ENCODE measurements around the gene ANKRD6.

Gene ANKRD6

GRCh38 chr6:89495961-89496535 is 63.1 kb downstream of the ANKRD6 start:
- no peak overlapping the region for H3K4me3 ChIP-seq (ENCODE audit: low read length)
- no peak for DNase-seq (ENCODE audit: low read depth, low spot score)

- H3K4me3 ChIP-seq (ENCODE audit: low read length), result no peak overlapping the region
- DNase-seq (ENCODE audit: low read depth, low spot score), result no peak
These were observed 67.7 kb downstream of the ANKRD6 start for GRCh38 chr6:89500611-89501010.

- DNase-seq (ENCODE audit: low read depth, low spot score), result no peak
- no peak overlapping the region for H3K4me3 ChIP-seq (ENCODE audit: low read length)
These were observed 68.3 kb downstream of the ANKRD6 start for GRCh38 chr6:89501222-89501621.

- no peak for DNase-seq (ENCODE audit: low read depth, low spot score)
- H3K4me3 ChIP-seq (ENCODE audit: low read length), result no peak overlapping the region
These were observed 68.8 kb downstream of the ANKRD6 start for GRCh38 chr6:89501753-89502152.

- DNase-seq (ENCODE audit: low read depth, low spot score), result no peak
- no peak overlapping the region for H3K4me3 ChIP-seq (ENCODE audit: low read length)
These were observed 70.7 kb downstream of the ANKRD6 start for GRCh38 chr6:89503641-89504040.

GRCh38 chr6:89505847-89506246 is 72.9 kb downstream of the ANKRD6 start:
- H3K4me3 ChIP-seq (ENCODE audit: low read length), result no peak overlapping the region
- no peak for DNase-seq (ENCODE audit: low read depth, low spot score)

GRCh38 chr6:89506716-89507617 is 74.0 kb downstream of the ANKRD6 start:
- H3K4me3 ChIP-seq (ENCODE audit: low read length), result no peak overlapping the region
- no peak for DNase-seq (ENCODE audit: low read depth, low spot score)

GRCh38 chr6:89508755-89509563 is 76.0 kb downstream of the ANKRD6 start:
- no peak for DNase-seq (ENCODE audit: low read depth, low spot score)
- H3K4me3 ChIP-seq (ENCODE audit: low read length), result no peak overlapping the region

GRCh38 chr6:89509777-89510281 is 76.9 kb downstream of the ANKRD6 start:
- H3K4me3 ChIP-seq (ENCODE audit: low read length), result no peak overlapping the region
- no peak for DNase-seq (ENCODE audit: low read depth, low spot score)

- no peak for DNase-seq (ENCODE audit: low read depth, low spot score)
- no peak overlapping the region for H3K4me3 ChIP-seq (ENCODE audit: low read length)
These were observed 77.4 kb downstream of the ANKRD6 start for GRCh38 chr6:89510393-89510792.

GRCh38 chr6:89518352-89519055 is 85.6 kb downstream of the ANKRD6 start:
- no peak overlapping the region for H3K4me3 ChIP-seq (ENCODE audit: low read length)
- no peak for DNase-seq (ENCODE audit: low read depth, low spot score)

- no peak overlapping the region for H3K4me3 ChIP-seq (ENCODE audit: low read length)
- DNase-seq (ENCODE audit: low read depth, low spot score), result no peak
These were observed 87.8 kb downstream of the ANKRD6 start for GRCh38 chr6:89520736-89521135.

- DNase-seq (ENCODE audit: low read depth, low spot score), result no peak
- no peak overlapping the region for H3K4me3 ChIP-seq (ENCODE audit: low read length)
These were observed 89.8 kb downstream of the ANKRD6 start for GRCh38 chr6:89522778-89523177.

GRCh38 chr6:89525786-89526562 is 93.0 kb downstream of the ANKRD6 start:
- no peak overlapping the region for H3K4me3 ChIP-seq (ENCODE audit: low read length)
- no peak for DNase-seq (ENCODE audit: low read depth, low spot score)

- DNase-seq (ENCODE audit: low read depth, low spot score), result no peak
- H3K4me3 ChIP-seq (ENCODE audit: low read length), result no peak overlapping the region
These were observed 93.6 kb downstream of the ANKRD6 start for GRCh38 chr6:89526563-89526869.

GRCh38 chr6:89527634-89528033 is 94.7 kb downstream of the ANKRD6 start:
- DNase-seq (ENCODE audit: low read depth, low spot score), result no peak
- no peak overlapping the region for H3K4me3 ChIP-seq (ENCODE audit: low read length)

GRCh38 chr6:89528866-89529265 is 95.9 kb downstream of the ANKRD6 start:
- H3K4me3 ChIP-seq (ENCODE audit: low read length), result no peak overlapping the region
- DNase-seq (ENCODE audit: low read depth, low spot score), result peak; percentile 22

GRCh38 chr6:89530982-89531381 is 98.0 kb downstream of the ANKRD6 start:
- no peak for DNase-seq (ENCODE audit: low read depth, low spot score)
- no peak overlapping the region for H3K4me3 ChIP-seq (ENCODE audit: low read length)

GRCh38 chr6:89536231-89536630 is 103.3 kb downstream of the ANKRD6 start:
- H3K4me3 ChIP-seq (ENCODE audit: low read length), result no peak overlapping the region
- DNase-seq (ENCODE audit: low read depth, low spot score), result no peak

Measured in Jurkat, Clone E6-1 (cell line).